HG03103 (cell line): ENCODE results near the gene LPIN1.
"Not testable (repeated sequence)": the region's sequence is repeated elsewhere in the genome, so short reads cannot be mapped to it uniquely, and the experiment has no call there.

Experiments
- ATAC-seq: cut with Tn5 transposase; IDR thresholded peaks from one replicate; pipeline ENCODE4 v1.9.1; 2021; ENCODE audit warnings: low read depth; ENCODE audit not compliant: unreplicated experiment

Gene LPIN1

DNA sequence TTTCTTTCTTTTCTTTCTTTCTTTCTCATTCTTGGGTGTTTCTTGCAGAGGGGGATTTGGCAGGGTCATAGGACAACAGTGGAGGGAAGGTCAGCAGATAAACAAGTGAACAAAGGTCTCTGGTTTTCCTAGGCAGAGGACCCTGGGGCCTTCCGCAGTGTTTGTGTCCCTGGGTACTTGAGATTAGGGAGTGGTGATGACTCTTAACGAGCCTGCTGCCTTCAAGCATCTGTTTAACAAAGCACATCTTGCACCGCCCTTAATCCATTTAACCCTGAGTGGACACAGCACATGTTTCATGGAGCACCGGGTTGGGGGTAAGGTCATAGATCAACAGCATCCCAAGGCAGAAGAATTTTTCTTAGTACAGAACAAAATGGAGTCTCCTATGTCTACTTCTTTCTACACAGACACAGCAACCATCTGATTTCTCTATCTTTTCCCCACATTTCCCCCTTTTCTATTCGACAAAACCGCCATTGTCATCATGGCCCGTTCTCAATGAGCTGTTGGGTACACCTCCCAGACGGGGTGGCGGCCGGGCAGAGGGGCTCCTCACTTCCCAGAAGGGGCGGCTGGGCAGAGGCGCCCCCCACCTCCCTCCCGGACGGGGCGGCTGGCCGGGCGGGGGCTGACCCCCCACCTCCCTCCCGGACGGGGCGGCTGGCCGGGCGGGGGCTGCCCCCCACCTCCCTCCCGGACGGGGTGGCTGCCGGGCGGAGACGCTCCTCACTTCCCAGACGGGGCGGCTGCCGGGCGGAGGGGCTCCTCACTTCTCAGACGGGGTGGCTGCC lies 12.9 kb downstream of the LPIN1 start:
- not testable (repeated sequence) for ATAC-seq

- no peak for ATAC-seq
Observed at GRCh38 chr2:11761259-11761658, 14.8 kb downstream of the LPIN1 start.

DNA sequence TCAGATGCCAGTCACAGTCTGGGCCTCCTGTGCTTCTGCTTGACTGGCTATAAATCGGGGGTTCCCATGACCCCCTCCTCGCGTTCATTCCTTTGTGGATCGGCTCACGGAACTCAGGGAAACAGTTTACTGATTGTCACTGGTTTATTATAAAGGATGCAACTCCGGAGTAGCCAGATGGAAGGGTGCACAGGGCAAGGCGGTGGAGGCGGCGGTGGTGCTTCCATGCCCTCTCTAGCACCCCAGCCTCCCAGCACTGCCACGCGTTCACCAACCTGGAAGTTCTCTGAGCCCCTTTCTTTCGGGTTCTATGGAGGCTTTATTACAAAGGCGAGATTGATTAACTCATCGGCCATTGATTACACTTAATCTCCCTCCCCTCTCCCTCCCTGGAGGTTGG lies 15.6 kb downstream of the LPIN1 start:
- no peak for ATAC-seq

DNA sequence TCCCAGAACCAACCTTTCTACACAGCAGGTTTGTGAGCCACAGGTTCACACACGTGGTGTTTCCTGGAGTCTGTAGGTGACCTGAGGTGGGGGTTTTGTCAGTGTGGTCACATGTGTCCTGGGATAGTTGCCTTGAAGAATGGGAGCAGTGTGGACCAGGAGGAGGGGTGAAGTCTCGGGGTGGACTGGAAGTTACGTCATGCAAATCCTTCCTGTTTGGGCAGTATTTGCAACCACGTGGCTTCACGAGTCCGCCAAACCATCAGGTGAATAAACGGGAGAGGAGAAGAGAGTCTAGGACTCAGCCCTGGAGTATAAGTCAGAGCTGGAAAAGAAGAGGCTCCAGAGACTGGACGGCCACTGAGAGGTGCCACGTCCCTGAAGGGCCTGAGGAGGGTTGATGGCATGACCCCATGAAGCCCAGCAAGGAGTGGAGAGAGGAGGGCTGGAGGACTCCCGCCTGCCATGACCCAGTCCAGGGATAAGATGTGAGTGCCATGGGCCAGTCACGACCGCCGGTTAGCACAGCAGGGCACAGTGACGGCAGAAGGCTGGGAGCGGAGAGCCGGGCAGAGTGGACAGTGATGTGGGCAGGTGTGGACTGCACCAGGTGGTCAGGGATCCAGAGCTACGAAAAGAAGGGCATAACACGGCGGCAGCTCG lies 16.5 kb downstream of the LPIN1 start:
- no peak for ATAC-seq

DNA sequence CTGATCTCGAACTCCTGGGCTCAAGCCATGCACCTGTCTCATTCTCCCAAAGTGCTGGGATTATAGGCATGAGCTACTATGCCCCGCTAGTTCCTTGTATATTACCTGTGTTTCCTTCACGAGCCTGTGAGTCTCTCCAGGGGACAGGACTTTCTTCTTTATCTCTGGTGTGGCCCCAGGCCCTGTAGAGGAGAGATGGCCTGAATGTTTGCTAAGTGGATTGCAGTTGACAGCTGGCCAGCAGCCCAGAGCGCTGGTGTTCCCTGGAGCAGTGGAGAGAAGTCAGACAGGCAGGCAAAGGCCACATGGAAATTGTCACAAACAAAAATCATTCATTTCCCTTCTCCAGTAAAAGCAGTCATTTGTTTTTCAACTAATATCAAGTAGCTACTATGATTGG lies 17.9 kb downstream of the LPIN1 start:
- ATAC-seq, result no peak

- no peak for ATAC-seq
Observed at GRCh38 chr2:11764920-11765319, 18.5 kb downstream of the LPIN1 start.

DNA sequence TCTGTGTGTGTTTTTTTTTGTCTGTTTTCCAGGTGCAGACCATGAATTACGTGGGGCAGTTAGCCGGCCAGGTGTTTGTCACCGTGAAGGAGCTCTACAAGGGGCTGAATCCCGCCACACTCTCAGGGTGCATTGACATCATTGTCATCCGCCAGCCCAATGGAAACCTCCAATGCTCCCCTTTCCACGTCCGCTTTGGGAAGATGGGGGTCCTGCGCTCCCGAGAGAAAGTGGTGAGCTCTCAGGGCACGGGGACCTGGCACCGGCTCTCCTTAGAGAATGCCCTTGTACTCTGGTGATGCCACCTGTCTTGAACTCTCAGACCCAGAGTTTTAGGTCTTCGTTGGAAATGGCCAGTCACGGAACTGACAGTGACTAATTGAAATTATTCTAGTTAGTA lies 19.1 kb downstream of the LPIN1 start:
- no peak for ATAC-seq

DNA sequence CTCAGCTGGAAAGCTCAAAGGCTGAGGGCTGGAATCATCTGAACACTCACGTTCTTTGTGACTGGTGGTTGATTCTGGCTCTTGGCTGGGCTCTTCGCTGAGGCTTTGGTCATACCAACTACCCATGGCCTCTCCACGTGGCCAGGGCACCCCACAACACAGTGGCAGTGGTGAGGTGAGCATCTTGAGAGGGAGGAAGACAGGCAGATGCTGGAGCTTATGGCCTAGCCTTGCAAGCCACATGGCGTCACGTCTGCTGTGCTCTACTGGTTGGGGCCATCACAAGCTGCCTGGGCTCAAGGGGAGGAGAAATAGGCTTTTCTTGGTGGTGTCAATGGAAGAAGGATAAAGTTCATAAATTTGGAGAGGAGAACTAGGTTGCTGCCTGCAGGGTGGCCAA lies 19.6 kb downstream of the LPIN1 start:
- no peak for ATAC-seq

DNA sequence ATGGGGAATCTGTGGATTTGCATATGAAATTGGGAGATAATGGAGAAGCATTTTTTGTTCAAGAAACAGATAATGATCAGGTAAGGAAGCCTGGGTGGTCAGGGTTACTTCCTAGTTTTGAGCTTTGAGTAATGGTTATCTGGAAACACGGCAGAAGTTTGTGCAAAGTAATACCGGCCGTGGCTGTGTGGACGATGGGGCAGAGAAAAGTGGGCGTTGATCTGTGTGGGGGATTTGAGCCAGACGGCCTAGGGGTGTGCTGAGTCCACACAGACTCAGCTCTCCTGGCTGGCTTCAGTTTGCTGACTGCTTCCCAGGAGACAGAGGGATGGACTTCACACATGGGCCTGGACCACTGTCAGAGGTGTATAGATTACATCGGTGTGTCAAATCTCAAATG lies 21.3 kb downstream of the LPIN1 start:
- no peak for ATAC-seq

GRCh38 chr2:11768946-11769345 lies 22.5 kb downstream of the LPIN1 start:
- no peak for ATAC-seq

- ATAC-seq, result no peak
Observed at GRCh38 chr2:11769516-11769915, 23.1 kb downstream of the LPIN1 start.

DNA sequence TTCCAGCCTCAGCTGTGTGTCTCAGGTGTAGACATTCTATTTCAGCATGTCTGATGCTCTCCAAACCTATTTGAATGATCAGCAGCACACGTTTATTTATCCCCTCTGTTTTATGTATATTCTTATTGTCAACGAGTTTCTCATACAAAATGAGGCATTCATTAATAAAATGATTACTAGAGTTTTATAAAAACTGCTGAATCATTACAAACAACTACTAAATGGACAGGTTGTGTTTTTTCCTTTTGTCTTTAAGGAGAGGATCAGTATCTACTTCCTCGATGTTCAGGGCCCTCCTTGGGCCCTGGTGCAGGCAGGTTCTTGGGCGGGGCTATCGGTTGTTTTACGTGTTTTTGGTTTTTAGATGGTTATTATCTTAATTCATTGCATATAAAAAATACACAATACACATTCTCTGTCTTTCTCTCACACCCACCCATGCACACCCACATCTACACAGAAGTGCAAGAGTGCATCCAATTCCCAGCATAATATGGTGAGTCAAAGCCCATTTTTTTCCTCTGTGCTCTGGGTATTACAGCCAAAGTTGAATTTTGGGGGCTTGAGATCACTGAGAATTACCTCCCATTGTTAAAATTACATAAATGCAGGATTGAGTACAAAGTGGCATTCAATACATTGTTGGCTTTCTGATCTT lies 24.2 kb downstream of the LPIN1 start:
- ATAC-seq, result no peak

DNA sequence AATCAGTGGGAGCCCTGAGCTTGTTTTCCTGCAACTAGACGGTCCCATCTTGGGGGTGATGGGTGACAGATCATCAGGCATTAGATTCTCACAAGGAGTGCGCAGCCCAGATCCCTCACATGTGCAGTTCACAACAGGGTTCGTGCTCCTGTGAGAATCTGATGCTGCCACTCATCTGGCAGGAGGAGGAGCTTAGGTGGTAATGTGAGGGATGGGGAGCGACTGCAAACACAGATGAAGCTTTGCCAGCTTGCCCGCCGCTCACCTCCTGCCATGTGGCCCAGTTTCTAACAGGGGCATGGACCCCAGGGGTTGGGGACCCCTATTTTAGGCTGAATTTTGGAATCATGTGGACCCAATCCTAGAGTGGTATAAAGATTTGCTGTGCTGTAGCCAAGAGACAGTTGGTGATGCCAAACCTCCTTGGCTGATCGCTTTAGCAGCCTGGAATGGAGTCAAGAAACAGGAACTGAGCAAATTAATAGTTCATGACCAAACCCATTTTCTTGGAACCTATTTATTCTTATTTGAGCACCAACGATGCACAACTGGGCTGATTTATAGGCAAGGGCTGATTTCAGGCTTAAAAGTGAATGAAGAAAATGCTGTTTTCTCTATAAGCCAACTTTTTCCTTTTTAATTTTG lies 25.7 kb downstream of the LPIN1 start:
- ATAC-seq, result no peak

DNA sequence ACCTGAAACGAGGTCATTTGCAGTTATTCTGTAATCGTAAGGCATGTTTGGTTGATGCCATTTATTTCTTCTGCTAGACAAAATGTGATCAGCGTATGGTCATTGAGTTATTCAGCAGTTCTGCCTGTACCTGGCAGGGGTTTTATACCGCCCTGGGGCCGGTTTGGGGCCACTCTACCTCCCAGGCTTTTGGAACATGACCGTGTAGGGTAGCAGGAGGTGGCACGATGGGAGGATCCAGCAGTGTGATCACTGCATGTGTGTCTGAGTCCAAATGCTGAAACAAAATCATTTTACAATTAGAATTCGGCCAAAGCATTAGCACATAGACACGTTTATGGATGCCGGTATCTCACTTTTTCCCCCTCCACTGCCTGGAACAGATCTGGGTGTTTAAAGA lies 26.7 kb downstream of the LPIN1 start:
- ATAC-seq, result no peak

DNA sequence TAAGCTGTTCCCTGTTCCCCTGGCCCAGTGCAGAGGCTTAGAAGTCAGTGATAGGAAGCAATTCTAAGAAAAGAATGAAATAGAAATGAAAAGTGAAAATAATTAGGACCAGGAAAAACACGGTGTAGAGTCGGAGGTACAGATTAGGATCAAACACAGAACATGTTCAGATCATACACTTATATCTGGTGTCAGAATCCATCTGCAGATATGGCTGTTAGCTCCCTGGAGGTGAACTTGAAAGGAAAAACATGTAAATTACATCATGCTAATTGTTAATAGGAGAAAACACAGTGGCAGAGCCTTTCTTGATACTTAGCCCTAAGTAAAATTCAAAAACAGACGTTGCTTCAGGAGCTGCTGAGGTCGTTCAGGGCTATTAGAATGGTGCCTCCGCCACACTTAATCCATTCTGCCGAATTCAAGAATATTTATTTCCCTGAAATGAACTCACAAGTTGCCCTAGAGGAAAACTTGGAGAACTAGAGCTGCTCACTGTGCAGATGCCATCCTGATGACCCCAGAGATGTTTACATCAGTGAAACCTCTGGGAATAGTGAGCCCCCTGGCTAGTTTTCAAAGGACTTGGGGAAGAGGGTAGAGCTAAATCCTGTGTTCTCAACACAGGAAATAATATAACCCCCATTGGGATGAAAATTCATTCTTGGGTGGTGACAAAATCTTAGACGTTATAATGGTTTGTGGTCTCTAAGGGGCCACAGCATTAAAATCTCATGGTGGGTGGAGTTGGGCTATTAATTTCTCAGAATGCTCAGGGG lies 27.5 kb downstream of the LPIN1 start:
- ATAC-seq, result no peak

- no peak for ATAC-seq
Observed at GRCh38 chr2:11774600-11774999, 28.2 kb downstream of the LPIN1 start.

DNA sequence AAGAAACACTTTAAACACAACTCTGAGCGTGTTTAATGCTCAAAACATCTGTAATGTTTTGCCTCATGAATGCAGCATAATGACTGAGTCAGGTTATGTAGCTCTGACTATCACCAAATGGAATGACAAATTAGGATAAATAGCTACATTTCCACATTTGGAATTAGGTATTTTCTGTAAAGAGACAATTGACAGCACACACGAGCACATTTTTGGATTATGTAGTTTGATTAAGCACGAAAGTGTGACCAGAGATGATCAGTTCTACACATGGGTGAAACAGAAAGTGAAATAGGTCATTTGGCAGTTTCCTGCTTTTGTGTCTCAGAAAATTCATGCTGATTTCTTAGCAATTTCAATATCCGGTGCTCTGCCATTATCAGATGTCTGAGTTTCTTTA lies 29.0 kb downstream of the LPIN1 start:
- peak; percentile 74 for ATAC-seq

DNA sequence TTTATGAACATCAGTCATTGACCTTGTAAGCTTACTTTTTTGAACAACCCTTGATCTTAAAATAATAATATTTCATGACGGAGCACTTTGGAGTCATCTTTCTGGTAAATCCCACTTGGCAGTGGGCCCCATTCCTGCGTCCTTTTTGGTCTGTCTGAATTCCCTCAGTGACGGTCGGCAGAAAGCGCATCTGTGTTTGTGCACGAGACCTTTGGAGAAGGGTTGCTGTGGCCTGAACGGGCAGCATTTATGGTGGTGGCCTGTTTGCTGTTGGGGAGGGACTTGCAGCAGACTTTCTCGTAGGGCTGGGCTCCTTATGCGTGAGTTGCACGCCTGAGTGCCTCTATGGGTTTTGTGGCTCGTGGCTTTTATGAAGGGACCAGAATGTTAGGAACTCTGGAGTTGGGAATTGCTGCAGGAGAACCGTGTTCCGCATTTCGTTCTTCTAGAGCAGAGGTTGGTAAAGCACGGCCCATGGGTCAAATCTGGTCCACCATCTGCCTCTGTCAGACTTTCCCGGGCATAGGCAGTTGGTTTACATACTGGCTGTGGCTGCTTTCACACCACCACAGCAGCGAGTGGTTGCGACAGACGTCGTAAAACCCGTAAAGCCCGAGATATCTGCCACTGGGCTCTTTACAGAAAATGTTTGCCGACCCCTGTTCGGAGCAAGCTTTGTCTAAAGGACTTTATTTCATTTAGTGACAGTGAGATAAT lies 30.8 kb downstream of the LPIN1 start:
- no peak for ATAC-seq

DNA sequence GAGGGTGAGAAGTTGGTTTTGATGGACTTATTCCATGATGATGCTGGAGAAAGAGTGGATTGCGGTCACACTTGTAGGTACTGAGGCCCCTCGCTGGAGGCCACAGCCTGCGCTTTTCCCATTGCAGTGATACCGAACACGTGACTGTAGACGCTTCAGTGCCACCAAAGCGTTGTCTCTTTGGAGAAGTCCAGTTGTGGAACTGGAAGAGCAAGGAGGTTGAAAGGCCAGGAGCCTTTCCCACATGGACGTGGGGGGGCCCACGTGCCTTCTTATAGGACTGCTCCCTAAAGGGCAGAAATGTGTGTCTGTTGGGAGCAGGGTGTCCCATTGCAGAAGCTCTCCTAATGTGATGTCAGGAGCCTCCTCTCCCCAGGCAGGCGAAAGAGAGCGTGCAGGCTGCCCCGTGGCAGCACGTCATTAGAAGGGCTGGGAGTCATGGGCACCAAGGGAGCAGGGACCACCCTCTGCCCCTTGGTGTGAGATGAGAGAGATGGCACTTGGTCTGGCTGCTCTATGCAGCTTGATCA lies 31.5 kb downstream of the LPIN1 start:
- ATAC-seq, result no peak

DNA sequence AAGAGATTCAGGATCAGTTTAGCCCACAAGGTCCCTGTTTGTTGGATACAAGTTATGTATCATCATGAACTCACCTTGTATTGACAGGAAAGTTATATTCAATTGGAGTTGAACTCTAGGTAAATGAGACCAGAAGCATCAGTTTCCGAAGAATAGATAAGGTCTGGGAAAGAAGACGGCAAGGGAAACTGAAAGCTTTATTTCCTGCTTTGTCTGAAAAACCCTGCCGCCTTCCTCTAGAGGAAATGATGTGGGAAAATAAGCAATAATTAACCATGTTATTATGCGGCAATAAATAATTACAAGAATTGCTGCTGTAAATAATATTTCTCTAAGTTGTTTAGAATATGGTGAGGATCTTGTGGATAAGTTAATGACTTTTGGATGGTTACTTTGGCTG lies 32.0 kb downstream of the LPIN1 start:
- ATAC-seq, result no peak
